WTC11 (cell line): ENCODE results near the gene GADL1.

Experiments used
- CREB1 ChIP-seq: sonication (generic); formaldehyde crosslinking; IDR thresholded peaks from 2 replicates; pipeline ENCODE4 v1.8.0; 2023; ENCODE audit warnings: mild to moderate bottlenecking, missing genetic modification reagents
- SP1 ChIP-seq: sonication (generic); formaldehyde crosslinking; conservative IDR thresholded peaks from 2 replicates; pipeline ENCODE4 v1.8.1; 2022; ENCODE audit warnings: missing genetic modification reagents
- TF ChIP-seq, protein P1 (sequence below): fragments of 200-600 bp; IDR thresholded peaks from 2 replicates; pipeline ENCODE4 v1.8.0; 2022; ENCODE audit warnings: antibody characterized with exemption
- TF ChIP-seq, protein P2 (sequence below): sonication (generic); formaldehyde crosslinking; IDR thresholded peaks from 2 replicates; pipeline ENCODE4 v1.8.1; 2023; ENCODE audit warnings: mild to moderate bottlenecking, missing genetic modification reagents

- TF ChIP-seq, protein P1, sequence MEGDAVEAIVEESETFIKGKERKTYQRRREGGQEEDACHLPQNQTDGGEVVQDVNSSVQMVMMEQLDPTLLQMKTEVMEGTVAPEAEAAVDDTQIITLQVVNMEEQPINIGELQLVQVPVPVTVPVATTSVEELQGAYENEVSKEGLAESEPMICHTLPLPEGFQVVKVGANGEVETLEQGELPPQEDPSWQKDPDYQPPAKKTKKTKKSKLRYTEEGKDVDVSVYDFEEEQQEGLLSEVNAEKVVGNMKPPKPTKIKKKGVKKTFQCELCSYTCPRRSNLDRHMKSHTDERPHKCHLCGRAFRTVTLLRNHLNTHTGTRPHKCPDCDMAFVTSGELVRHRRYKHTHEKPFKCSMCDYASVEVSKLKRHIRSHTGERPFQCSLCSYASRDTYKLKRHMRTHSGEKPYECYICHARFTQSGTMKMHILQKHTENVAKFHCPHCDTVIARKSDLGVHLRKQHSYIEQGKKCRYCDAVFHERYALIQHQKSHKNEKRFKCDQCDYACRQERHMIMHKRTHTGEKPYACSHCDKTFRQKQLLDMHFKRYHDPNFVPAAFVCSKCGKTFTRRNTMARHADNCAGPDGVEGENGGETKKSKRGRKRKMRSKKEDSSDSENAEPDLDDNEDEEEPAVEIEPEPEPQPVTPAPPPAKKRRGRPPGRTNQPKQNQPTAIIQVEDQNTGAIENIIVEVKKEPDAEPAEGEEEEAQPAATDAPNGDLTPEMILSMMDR = peak; percentile 57
- TF ChIP-seq SP1 (no peak), CREB1 (CRISPR knock-in tag) (no peak)
- TF ChIP-seq, protein P2, sequence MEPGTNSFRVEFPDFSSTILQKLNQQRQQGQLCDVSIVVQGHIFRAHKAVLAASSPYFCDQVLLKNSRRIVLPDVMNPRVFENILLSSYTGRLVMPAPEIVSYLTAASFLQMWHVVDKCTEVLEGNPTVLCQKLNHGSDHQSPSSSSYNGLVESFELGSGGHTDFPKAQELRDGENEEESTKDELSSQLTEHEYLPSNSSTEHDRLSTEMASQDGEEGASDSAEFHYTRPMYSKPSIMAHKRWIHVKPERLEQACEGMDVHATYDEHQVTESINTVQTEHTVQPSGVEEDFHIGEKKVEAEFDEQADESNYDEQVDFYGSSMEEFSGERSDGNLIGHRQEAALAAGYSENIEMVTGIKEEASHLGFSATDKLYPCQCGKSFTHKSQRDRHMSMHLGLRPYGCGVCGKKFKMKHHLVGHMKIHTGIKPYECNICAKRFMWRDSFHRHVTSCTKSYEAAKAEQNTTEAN (CRISPR knock-in tag) = no peak
These were observed 200.9 kb downstream of the GADL1 start for GRCh38 chr3:30693470-30694120.
